Stomach (tissue), 4 donors: ENCODE results near the gene TP53I13.

Experiments
- POLR2A ChIP-seq, 4 donors: fragments of 450-650 bp; IDR thresholded peaks; one replicate each; pipeline ENCODE4 v1.6.1; 2016; ENCODE audit warnings: antibody characterized with exemption in 4 of 4, control low read depth in 2 of 4, mild to moderate bottlenecking in 1 of 4, moderate library complexity in 1 of 4
- TF ChIP-seq, protein P1 (sequence below), 7 experiments: fragments of 450-650 bp in 4 of 7; fragments of 200-600 bp in 3 of 7; sonication (generic) in 3 of 7; IDR thresholded peaks; one replicate each; pipeline ENCODE4 v1.5.1; 2016 to 2019; ENCODE audit warnings: antibody characterized with exemption in 7 of 7, control low read depth in 2 of 7, mild to moderate bottlenecking in 1 of 7

DNA sequence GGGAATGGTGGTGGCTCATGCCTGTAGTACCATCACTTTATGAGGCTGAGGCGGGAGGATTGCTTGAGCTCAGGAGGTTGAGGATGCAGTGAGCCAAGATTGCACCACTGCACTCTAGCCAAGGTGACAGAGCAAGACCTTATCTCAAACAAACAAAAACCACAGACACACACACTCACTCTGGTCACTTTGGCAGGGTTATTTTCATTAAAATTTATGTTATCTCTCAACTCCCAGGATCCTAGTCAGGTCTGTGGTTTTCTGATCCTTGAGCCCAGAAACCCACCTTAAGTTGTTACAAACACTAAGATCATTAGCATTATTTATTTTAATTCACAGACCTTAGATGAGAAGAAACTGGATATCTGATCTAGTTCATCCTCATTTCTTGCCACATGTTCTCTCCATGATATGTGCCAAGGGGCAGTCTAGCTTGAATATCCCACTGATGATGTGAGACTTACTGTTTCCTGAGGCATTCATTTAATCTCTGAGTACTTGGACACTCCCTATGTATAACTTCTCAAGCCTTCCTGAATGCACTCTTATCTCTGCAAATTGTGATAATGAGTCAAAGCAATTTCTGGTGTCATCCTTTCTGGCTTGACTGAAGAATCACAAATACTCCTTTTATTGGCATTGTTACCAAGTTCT is 11.3 kb upstream of the TP53I13 start:
- no peak for TF ChIP-seq POLR2A (IDR thresholded peaks at IDR 0.05)
- TF ChIP-seq, protein P1, sequence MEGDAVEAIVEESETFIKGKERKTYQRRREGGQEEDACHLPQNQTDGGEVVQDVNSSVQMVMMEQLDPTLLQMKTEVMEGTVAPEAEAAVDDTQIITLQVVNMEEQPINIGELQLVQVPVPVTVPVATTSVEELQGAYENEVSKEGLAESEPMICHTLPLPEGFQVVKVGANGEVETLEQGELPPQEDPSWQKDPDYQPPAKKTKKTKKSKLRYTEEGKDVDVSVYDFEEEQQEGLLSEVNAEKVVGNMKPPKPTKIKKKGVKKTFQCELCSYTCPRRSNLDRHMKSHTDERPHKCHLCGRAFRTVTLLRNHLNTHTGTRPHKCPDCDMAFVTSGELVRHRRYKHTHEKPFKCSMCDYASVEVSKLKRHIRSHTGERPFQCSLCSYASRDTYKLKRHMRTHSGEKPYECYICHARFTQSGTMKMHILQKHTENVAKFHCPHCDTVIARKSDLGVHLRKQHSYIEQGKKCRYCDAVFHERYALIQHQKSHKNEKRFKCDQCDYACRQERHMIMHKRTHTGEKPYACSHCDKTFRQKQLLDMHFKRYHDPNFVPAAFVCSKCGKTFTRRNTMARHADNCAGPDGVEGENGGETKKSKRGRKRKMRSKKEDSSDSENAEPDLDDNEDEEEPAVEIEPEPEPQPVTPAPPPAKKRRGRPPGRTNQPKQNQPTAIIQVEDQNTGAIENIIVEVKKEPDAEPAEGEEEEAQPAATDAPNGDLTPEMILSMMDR (IDR thresholded peaks at IDR 0.05), result no peak
